ENCODE data around the gene STARD10.

- no peak for TF ChIP-seq EZH2phosphoT487 (IDR thresholded peaks at IDR 0.05; ENCODE audit: low read depth)
- no peak for TF ChIP-seq CTCF (IDR thresholded peaks at IDR 0.05; ENCODE audit: low read depth, low read length)
Measured at GRCh38 chr11:72815110-72815618, 21.3 kb upstream of the STARD10 start.
